ENCODE data around the gene LHX1. TPM values are rescaled to one million over a fixed set of nuclear protein-coding genes. Genes with fewer than 3 reads are reported as not detected.

LHX1 gene
- total RNA-seq, 2 donors from 2014 or later = not detected

GRCh38 chr17:36926226-36926625, 11.0 kb upstream of the LHX1 start:
- Histone ChIP-seq H3K36me3 (no peaks in the 10 kb centered on the region), H3K27ac (no peak overlapping the region), H3K4me1 (no peaks in the 10 kb centered on the region), H3K27me3 (peaks cover 43% of the 10 kb centered on the region), H3K9ac (ENCODE audit: low read depth in 2 of 2, low read length in 2 of 2) (no peak overlapping the region), H3K4me3 (no peak overlapping the region), H3K9me3 (no peaks in the 10 kb centered on the region)
- intact Hi-C loops (cut with DNase I) = no loop called here
- no peak for TF ChIP-seq CTCF (IDR thresholded peaks at IDR 0.05)
- no peak for DNase-seq

- Histone ChIP-seq H3K4me1 (peaks cover under 1% of the 10 kb centered on the region), H3K27ac (no peak overlapping the region), H3K9me3 (no peaks in the 10 kb centered on the region), H3K36me3 (no peaks in the 10 kb centered on the region), H3K4me3 (no peak overlapping the region), H3K9ac (ENCODE audit: low read depth in 2 of 2, low read length in 2 of 2) (no peak overlapping the region), H3K27me3 (peaks cover 48% of the 10 kb centered on the region)
- intact Hi-C loops (cut with DNase I) = no loop called here
- TF ChIP-seq CTCF (IDR thresholded peaks at IDR 0.05) = no peak
- DNase-seq = no peak
Observed at GRCh38 chr17:36926701-36927100, 10.6 kb upstream of the LHX1 start.

DNA sequence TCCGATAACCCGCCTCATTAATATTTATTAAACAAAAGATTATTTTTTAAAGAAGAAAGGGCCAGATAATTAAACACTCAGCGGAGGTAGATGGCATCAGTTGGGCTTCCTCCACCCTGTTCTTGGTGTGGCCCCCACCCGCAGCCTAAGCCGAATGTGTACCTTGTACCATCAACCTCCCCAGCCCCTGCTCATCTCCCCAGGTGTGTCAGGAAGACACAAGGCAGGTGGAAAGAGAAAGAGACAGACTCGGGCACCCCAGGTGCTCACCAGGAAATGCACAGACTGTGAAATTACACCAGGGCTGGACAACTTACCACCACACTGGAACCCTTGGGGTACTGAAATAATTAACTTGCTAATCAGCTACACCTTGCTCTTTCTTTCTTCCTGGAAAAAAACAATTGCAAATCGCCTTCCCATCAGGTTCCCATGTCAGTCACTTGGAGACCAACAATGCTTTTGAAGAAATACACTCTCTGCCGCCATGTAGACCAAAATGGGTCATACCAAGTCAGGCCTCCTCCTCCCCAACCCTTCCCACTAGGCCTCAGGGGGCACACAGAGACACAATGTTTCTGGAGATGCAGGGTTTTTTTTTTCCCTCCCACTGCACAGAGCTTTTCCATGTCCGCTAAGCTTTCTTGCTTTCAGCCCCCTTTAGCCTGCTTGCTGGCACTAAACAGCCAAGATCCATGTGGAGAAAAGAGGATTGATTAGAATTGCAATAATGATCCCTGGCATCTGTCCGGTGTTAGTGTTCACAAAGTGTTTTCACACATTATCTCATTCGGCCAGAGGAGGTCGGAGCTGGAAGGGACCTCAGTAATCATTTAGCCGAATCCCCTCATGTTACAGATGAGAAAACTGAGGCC, 8.6 kb upstream of the LHX1 start:
- DNase-seq = no peak
- H3K27me3 ChIP-seq = peaks cover 67% of the 10 kb centered on the region

DNA sequence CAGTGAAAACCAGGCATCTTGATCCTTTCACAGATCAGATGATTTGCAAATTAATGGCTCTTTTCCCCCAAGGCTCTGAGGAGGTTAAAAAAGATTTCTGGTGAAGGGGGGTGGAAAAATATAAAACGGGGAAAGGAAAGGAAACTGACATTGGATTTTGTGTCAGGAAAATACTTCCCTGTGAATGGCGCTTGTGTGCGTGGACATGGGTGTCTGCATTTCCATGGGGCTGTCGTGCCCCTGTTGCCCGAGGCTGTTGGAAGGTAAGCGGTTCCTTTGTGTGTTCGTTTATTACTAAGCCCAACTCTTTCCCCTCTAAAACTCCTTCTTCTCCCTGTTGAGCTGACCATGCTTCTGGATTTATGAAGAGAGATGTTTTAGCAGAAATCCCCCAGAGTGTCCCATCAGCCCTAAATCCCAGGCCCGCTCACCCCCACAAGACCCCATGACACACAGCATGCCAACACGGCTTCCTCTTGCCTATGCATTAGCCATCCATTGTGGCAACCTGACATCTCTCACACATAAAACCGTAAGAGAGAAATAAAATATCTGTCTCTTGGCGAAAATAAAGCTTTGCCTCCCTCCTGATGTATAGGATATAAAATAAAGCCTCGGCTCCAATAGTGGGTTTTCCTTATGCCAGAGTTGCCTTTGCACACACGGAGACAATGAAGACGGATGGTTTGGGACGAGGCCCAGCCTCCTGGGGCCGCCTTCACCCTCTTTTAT, 7.3 kb upstream of the LHX1 start:
- peaks cover 80% of the 10 kb centered on the region for H3K27me3 ChIP-seq
- no peak overlapping the region for H3K27ac ChIP-seq
- no peak overlapping the region for H3K4me3 ChIP-seq
- no peak overlapping the region for H3K9ac ChIP-seq (ENCODE audit: low read depth in 2 of 2, low read length in 2 of 2)
- intact Hi-C loops (cut with DNase I) = no loop called here
- no peak for DNase-seq
- no peak for TF ChIP-seq CTCF (IDR thresholded peaks at IDR 0.05)
- no peaks in the 10 kb centered on the region for H3K36me3 ChIP-seq
- peaks cover 13% of the 10 kb centered on the region for H3K4me1 ChIP-seq
- H3K9me3 ChIP-seq = no peaks in the 10 kb centered on the region

More for the DNA sequence above, 8.6 kb upstream of the LHX1 start:
- Histone ChIP-seq H3K27ac (no peak overlapping the region), H3K4me1 (peaks cover 5% of the 10 kb centered on the region), H3K36me3 (no peaks in the 10 kb centered on the region), H3K9me3 (no peaks in the 10 kb centered on the region), H3K4me3 (no peak overlapping the region), H3K9ac (ENCODE audit: low read depth in 2 of 2, low read length in 2 of 2) (no peak overlapping the region)
- intact Hi-C loops (cut with DNase I) = no loop called here
- TF ChIP-seq CTCF (IDR thresholded peaks at IDR 0.05) = no peak

- Histone ChIP-seq H3K4me1 (peaks cover 19% of the 10 kb centered on the region), H3K27me3 (peaks cover 85% of the 10 kb centered on the region)
Observed at GRCh38 chr17:36930583-36930900, 6.7 kb upstream of the LHX1 start.

More at GRCh38 chr17:36930583-36930900, 6.7 kb upstream of the LHX1 start:
- no peak for TF ChIP-seq CTCF (IDR thresholded peaks at IDR 0.05)
- DNase-seq = no peak
- Histone ChIP-seq H3K27ac (no peak overlapping the region), H3K9me3 (no peaks in the 10 kb centered on the region), H3K9ac (ENCODE audit: low read depth in 2 of 2, low read length in 2 of 2) (no peak overlapping the region), H3K36me3 (no peaks in the 10 kb centered on the region), H3K4me3 (no peak overlapping the region)
- intact Hi-C loops (cut with DNase I) = no loop called here

All from colonic mucosa (tissue), 4 donors.